Measurements from ENCODE around the gene FKBP1C. TPM values are rescaled to one million over a fixed set of nuclear protein-coding genes. Genes with fewer than 3 reads are reported as not detected.
"Not testable (repeated sequence)": the region's sequence is repeated elsewhere in the genome, so short reads cannot be mapped to it uniquely, and the experiment has no call there.

FKBP1C gene
- total RNA-seq, 2 experiments from 2014 or later: 1.5 to 1.7 TPM

GRCh38 chr6:63224179-63224578, 12.9 kb downstream of the FKBP1C start:
- no peak overlapping the region for H3K27ac Mint-ChIP-seq
- TF ChIP-seq, protein P1, sequence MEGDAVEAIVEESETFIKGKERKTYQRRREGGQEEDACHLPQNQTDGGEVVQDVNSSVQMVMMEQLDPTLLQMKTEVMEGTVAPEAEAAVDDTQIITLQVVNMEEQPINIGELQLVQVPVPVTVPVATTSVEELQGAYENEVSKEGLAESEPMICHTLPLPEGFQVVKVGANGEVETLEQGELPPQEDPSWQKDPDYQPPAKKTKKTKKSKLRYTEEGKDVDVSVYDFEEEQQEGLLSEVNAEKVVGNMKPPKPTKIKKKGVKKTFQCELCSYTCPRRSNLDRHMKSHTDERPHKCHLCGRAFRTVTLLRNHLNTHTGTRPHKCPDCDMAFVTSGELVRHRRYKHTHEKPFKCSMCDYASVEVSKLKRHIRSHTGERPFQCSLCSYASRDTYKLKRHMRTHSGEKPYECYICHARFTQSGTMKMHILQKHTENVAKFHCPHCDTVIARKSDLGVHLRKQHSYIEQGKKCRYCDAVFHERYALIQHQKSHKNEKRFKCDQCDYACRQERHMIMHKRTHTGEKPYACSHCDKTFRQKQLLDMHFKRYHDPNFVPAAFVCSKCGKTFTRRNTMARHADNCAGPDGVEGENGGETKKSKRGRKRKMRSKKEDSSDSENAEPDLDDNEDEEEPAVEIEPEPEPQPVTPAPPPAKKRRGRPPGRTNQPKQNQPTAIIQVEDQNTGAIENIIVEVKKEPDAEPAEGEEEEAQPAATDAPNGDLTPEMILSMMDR (IDR thresholded peaks at IDR 0.05): no peak
- no peaks in the 10 kb centered on the region for H3K36me3 Mint-ChIP-seq (ENCODE audit: low read depth)
- H3K9me3 Mint-ChIP-seq: no peaks in the 10 kb centered on the region
- ATAC-seq (no peak), DNase-seq (no peak)
- H3K27me3 Mint-ChIP-seq: no peaks in the 10 kb centered on the region
- H3K4me3 Mint-ChIP-seq: no peak overlapping the region
- ChIA-PET POLR2A (no interaction called here), CTCF (no interaction called here)
- no peaks in the 10 kb centered on the region for H3K4me1 Mint-ChIP-seq (ENCODE audit: low read depth)
- intact Hi-C loops (cut with micrococcal nuclease): no loop called here

DNA sequence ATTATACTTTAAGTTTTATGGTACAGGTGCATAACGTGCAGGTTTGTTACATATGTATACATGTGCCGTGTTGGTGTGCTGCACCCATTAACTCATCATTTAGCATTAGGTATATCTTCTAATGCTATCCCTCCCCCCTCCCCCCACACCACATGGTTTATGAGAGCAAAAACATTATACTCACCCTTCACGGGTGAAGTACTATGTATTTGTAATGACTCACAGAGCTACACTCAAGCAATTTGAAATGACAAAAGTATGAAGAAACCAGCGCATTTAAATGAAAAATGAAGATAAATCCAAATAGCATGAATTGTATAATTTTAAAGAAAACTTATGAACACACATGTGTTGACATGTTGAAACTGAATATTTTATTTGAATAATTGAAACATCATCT, 14.7 kb downstream of the FKBP1C start:
- H3K27ac Mint-ChIP-seq; H3K4me1 Mint-ChIP-seq (ENCODE audit: low read depth); H3K27me3 Mint-ChIP-seq; POLR2A ChIA-PET; DNase-seq; CTCF ChIA-PET; H3K36me3 Mint-ChIP-seq (ENCODE audit: low read depth); intact Hi-C loops (cut with micrococcal nuclease); H3K9me3 Mint-ChIP-seq; H3K4me3 Mint-ChIP-seq; ATAC-seq: not testable (repeated sequence)

- H3K4me3 Mint-ChIP-seq; ATAC-seq; H3K27me3 Mint-ChIP-seq; H3K36me3 Mint-ChIP-seq (ENCODE audit: low read depth); POLR2A ChIA-PET; H3K9me3 Mint-ChIP-seq; DNase-seq; CTCF ChIA-PET; H3K27ac Mint-ChIP-seq; intact Hi-C loops (cut with micrococcal nuclease); H3K4me1 Mint-ChIP-seq (ENCODE audit: low read depth): not testable (repeated sequence)
These were observed 16.9 kb downstream of the FKBP1C start for GRCh38 chr6:63227928-63228894.

DNA sequence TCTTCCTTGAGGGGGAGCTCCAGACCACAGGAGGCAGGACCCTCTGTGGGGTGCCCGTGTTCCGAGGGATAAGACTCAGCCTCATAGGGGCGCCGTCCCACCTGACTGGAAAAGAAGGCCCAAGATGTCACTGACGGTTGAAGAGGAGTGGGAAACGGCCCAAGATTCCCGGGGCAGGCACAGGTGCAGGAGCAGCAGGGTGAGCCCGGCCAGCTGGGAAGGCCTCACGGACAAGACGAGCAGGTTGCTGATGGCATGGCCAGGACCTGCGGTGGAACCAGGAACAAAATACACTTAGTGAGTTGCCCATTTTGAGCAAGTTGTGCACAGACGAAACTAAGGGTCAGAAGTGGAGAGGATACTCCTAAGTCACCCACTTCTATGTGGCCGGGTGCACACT, 18.8 kb downstream of the FKBP1C start:
- POLR2A ChIA-PET; H3K4me1 Mint-ChIP-seq (ENCODE audit: low read depth); H3K36me3 Mint-ChIP-seq (ENCODE audit: low read depth); H3K27me3 Mint-ChIP-seq; H3K27ac Mint-ChIP-seq; H3K9me3 Mint-ChIP-seq; ATAC-seq; DNase-seq; H3K4me3 Mint-ChIP-seq; CTCF ChIA-PET; intact Hi-C loops (cut with micrococcal nuclease): not testable (repeated sequence)

DNA sequence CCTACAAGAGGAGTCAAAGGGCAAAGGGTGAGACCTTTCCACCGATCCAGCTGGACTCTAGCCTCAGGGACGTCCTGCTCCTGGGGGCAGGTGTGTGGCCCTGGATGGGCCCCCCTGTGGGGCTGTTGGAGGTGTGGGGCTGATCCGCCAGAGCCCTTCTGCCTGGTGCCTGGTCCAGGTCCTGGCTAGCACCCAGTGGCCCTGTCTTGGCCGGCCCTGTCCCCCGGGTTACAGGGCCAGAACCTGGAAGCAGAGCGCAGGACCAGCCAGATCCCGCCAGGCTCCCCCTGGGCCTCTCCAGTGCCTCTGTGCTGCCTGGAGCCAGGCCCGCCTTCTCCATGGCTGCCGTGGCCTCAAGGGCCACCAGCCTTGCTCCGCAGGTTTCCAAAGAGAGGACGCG, 19.2 kb downstream of the FKBP1C start:
- intact Hi-C loops (cut with micrococcal nuclease); H3K4me1 Mint-ChIP-seq (ENCODE audit: low read depth); H3K27ac Mint-ChIP-seq; DNase-seq; ATAC-seq; POLR2A ChIA-PET; CTCF ChIA-PET; H3K9me3 Mint-ChIP-seq; H3K27me3 Mint-ChIP-seq; H3K4me3 Mint-ChIP-seq; H3K36me3 Mint-ChIP-seq (ENCODE audit: low read depth): not testable (repeated sequence)

DNA sequence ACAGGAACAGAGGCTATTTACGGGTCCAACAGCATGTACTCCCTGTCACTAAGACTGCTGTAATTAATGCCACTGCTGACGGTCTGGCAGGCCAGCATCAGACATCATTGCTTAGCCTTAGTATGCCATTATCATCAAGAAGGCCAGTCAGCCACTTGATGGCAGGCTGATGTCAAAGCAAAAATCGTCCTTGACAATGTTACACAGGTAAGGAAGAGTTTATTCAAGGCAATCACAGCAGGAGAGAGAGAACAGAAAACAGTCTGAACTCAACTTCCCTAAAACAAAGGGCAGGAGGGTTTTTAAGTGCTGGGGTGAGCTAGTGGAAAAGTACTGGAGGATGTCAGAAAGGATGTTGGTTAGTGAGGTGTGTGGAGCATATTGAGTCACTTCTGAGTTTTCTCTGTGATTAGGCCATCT, 25.1 kb downstream of the FKBP1C start:
- Mint-ChIP-seq H3K4me1 (ENCODE audit: low read depth) (no peaks in the 10 kb centered on the region), H3K27me3 (peaks cover 2% of the 10 kb centered on the region), H3K27ac (no peak overlapping the region), H3K9me3 (peaks cover 9% of the 10 kb centered on the region), H3K4me3 (no peak overlapping the region), H3K36me3 (ENCODE audit: low read depth) (no peaks in the 10 kb centered on the region)
- CTCF ChIA-PET: no interaction called here
- POLR2A ChIA-PET: no interaction called here
- TF ChIP-seq, protein P1 (IDR thresholded peaks at IDR 0.05): no peak
- intact Hi-C loops (cut with micrococcal nuclease): no loop called here
- DNase-seq (no peak), ATAC-seq (no peak)

GRCh38 chr6:63245420-63245819, 34.2 kb downstream of the FKBP1C start:
- TF ChIP-seq, protein P1 (IDR thresholded peaks at IDR 0.05): no peak
- intact Hi-C loops (cut with micrococcal nuclease): no loop called here
- no peak for DNase-seq
- H3K36me3 Mint-ChIP-seq (ENCODE audit: low read depth): no peaks in the 10 kb centered on the region
- no peak overlapping the region for H3K4me3 Mint-ChIP-seq
- H3K27ac Mint-ChIP-seq: no peak overlapping the region
- no peaks in the 10 kb centered on the region for H3K4me1 Mint-ChIP-seq (ENCODE audit: low read depth)
- H3K9me3 Mint-ChIP-seq: no peaks in the 10 kb centered on the region
- H3K27me3 Mint-ChIP-seq: no peaks in the 10 kb centered on the region
- ChIA-PET CTCF (no interaction called here), POLR2A (no interaction called here)
- ATAC-seq: no peak

Data from activated CD8-positive, alpha-beta T cell treated with anti-CD3 and anti-CD28 coated beads for 36 hours (primary cell).